Measurements from ENCODE around the gene GUCA1A. TPM values are rescaled to one million over a fixed set of nuclear protein-coding genes. Genes with fewer than 3 reads are reported as not detected.
"Not testable (repeated sequence)": the region's sequence is repeated elsewhere in the genome, so short reads cannot be mapped to it uniquely, and the experiment has no call there.

Gene GUCA1A
- total RNA-seq, 4 donors from 2014 or later = not detected

GRCh38 chr6:42182101-42182500 lies 8.9 kb downstream of the GUCA1A start:
- Histone ChIP-seq H3K4me1 (no peaks in the 10 kb centered on the region), H3K9me3 (no peaks in the 10 kb centered on the region), H3K36me3 (no peaks in the 10 kb centered on the region), H3K27ac (no peak overlapping the region), H3K4me3 (replicated peaks in 1 of 3) (no peak overlapping the region), H3K27me3 (no peaks in the 10 kb centered on the region)
- DNase-seq = no peak
- intact Hi-C loops (cut with DNase I) = no loop called here
- no peak for TF ChIP-seq POLR2A (IDR thresholded peaks at IDR 0.05)
- TF ChIP-seq CTCF (IDR thresholded peaks at IDR 0.05) = no peak
- WGBS, 2 donors = 79 to 84% methylated on average over 5 of the region's 5 CpGs

- WGBS, 2 donors = 85 to 95% methylated on average over 4 of the region's 4 CpGs
- intact Hi-C loops (cut with DNase I) = no loop called here
- Histone ChIP-seq H3K27me3 (no peaks in the 10 kb centered on the region), H3K36me3 (no peaks in the 10 kb centered on the region), H3K27ac (no peak overlapping the region), H3K4me3 (replicated peaks in 1 of 3) (no peak overlapping the region), H3K4me1 (no peaks in the 10 kb centered on the region), H3K9me3 (no peaks in the 10 kb centered on the region)
- DNase-seq = no peak
- TF ChIP-seq CTCF (IDR thresholded peaks at IDR 0.05) = no peak
- no peak for TF ChIP-seq POLR2A (IDR thresholded peaks at IDR 0.05)
Measured at GRCh38 chr6:42184475-42184874, 11.3 kb downstream of the GUCA1A start.

- Histone ChIP-seq H3K27me3 (no peaks in the 10 kb centered on the region), H3K4me1 (no peaks in the 10 kb centered on the region), H3K9me3 (no peaks in the 10 kb centered on the region), H3K27ac (no peak overlapping the region), H3K36me3 (no peaks in the 10 kb centered on the region), H3K4me3 (replicated peaks in 1 of 3) (no peak overlapping the region)
- DNase-seq = no peak
- WGBS, 2 donors = 75 to 78% methylated on average over 10 of the region's 10 CpGs
- TF ChIP-seq POLR2A (IDR thresholded peaks at IDR 0.05) = no peak
- TF ChIP-seq CTCF (IDR thresholded peaks at IDR 0.05) = no peak
- intact Hi-C loops (cut with DNase I) = no loop called here
Measured at GRCh38 chr6:42185597-42185996, 12.4 kb downstream of the GUCA1A start.

- intact Hi-C loops (cut with DNase I) = no loop called here
- Histone ChIP-seq H3K36me3 (no peaks in the 10 kb centered on the region), H3K9me3 (no peaks in the 10 kb centered on the region), H3K27ac (no peak overlapping the region), H3K4me1 (peaks cover 4 to 5% of the 10 kb centered on the region in 2 donors), H3K27me3 (no peaks in the 10 kb centered on the region), H3K4me3 (replicated peaks in 1 of 3) (no peak overlapping the region)
- TF ChIP-seq CTCF (IDR thresholded peaks at IDR 0.05) = no peak
- no peak for TF ChIP-seq POLR2A (IDR thresholded peaks at IDR 0.05)
- DNase-seq = no peak
- 69 to 76% methylated on average over 6 of the region's 6 CpGs for WGBS, 2 donors
Measured at GRCh38 chr6:42188406-42188805, 15.2 kb downstream of the GUCA1A start.

GRCh38 chr6:42190554-42191183 lies 17.5 kb downstream of the GUCA1A start:
- 77 to 85% methylated on average over 5 of the region's 5 CpGs for WGBS, 2 donors
- H3K27ac ChIP-seq = no peak overlapping the region
- intact Hi-C loops (cut with DNase I) = no loop called here
- H3K4me3 ChIP-seq (replicated peaks in 1 of 3) = no peak overlapping the region
- no peaks in the 10 kb centered on the region for H3K36me3 ChIP-seq
- TF ChIP-seq POLR2A (IDR thresholded peaks at IDR 0.05) = no peak
- no peak for TF ChIP-seq CTCF (IDR thresholded peaks at IDR 0.05)
- H3K9me3 ChIP-seq = no peaks in the 10 kb centered on the region
- peaks cover 5 to 8% of the 10 kb centered on the region in 2 donors for H3K4me1 ChIP-seq
- H3K27me3 ChIP-seq = no peaks in the 10 kb centered on the region
- no peak for DNase-seq

- H3K9me3 ChIP-seq; H3K27ac ChIP-seq; H3K36me3 ChIP-seq; H3K4me3 ChIP-seq (replicated peaks in 1 of 3); H3K27me3 ChIP-seq; DNase-seq; H3K4me1 ChIP-seq; intact Hi-C loops (cut with DNase I): not testable (repeated sequence)
- 80 to 85% methylated on average over 5 of the region's 5 CpGs for WGBS, 2 donors
Measured at GRCh38 chr6:42192385-42192784, 19.2 kb downstream of the GUCA1A start.

Data from thyroid gland (tissue), 4 donors.